HG03442 (cell line): Measurements from ENCODE around the gene PSMC2.
"Not testable (repeated sequence)": the region's sequence is repeated elsewhere in the genome, so short reads cannot be mapped to it uniquely, and the experiment has no call there.

ENCODE experiments used
- ATAC-seq: cut with Tn5 transposase; IDR thresholded peaks from one replicate; pipeline ENCODE4 v1.9.1; 2021; ENCODE audit warnings: mild to moderate bottlenecking, moderate library complexity; ENCODE audit not compliant: unreplicated experiment

Gene PSMC2

DNA sequence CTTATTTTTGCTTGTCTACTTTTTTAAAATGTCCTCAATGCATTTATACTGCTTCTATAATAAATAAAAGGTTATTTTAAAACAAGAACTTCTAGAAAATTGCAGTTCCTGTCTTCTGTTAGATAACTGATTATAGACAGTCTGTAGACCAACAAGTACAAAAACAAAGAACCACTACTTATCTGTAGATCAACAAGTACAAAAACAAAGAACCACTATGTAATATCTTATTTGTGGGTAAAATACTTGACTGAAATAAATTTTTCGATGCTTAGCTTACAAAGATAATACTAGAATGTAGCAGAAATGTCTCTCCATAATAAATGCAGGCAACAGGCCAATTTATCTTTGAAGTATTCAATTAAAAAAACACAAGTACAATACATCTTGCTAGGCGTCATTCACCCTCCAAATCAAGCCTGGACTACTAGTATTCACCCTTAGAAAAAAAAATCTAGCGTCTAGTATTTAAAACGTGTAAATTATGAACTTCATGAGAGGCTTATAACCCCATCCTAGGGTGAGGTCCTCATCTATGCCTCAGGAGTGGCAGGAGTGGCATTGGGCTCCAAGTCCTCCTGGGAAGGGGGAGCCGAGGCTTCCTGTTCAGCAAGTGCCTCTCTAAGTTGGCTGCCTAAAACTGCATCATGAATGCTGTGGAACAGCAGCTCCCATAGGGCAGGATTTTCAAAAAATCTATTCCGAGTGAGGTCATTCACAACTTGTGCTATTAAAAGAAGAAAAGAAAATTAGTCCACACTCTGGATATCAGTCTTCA lies 26.6 kb downstream of the PSMC2 start:
- no peak for ATAC-seq

GRCh38 chr7:103379270-103379975 lies 32.0 kb downstream of the PSMC2 start:
- no peak for ATAC-seq

GRCh38 chr7:103380395-103381191 lies 33.1 kb downstream of the PSMC2 start:
- no peak for ATAC-seq

GRCh38 chr7:103381280-103382031 lies 34.0 kb downstream of the PSMC2 start:
- ATAC-seq = no peak

DNA sequence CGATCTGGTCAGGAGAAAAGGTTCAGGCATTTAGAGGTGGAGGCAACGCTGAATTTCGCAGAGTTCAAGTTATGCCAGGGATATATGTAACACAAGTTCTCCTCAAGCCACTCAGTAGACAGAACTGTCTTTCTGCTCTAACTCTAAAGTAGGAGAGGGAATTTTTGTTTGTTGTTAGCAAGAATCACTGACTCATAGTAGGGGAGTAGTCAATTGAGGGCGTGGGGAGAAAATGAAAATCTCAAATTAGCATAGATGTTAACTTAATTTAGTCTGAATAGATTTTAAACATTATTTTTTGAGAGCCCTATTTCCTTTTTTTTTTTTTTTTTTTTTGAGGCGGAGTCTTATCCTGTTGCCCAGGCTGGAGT lies 34.6 kb downstream of the PSMC2 start:
- no peak for ATAC-seq

- no peak for ATAC-seq
These were observed 39.8 kb downstream of the PSMC2 start for GRCh38 chr7:103387242-103387641.

- ATAC-seq = no peak
These were observed 41.2 kb downstream of the PSMC2 start for GRCh38 chr7:103388469-103389140.

- ATAC-seq = no peak
These were observed 41.8 kb downstream of the PSMC2 start for GRCh38 chr7:103389263-103389662.

DNA sequence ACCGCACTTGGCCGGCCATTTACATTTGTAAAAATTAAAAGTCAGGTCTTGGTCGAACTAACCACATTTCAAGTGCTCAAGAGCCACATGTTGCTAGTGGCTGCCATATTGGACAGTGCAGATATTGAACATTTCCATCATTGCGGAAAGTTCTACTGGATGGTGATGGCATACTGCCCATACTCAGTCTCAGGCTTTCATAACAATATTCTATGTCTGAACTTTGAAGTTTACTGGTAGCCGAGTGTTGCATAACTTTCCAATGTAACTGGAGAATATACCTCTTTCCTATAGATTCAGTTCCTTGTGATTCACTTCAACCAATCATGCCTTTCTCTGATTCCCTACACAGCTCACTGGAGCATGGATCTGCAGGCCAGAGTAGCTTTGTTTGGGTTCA lies 43.7 kb downstream of the PSMC2 start:
- ATAC-seq = no peak

- no peak for ATAC-seq
These were observed 44.5 kb downstream of the PSMC2 start for GRCh38 chr7:103391976-103392375.

DNA sequence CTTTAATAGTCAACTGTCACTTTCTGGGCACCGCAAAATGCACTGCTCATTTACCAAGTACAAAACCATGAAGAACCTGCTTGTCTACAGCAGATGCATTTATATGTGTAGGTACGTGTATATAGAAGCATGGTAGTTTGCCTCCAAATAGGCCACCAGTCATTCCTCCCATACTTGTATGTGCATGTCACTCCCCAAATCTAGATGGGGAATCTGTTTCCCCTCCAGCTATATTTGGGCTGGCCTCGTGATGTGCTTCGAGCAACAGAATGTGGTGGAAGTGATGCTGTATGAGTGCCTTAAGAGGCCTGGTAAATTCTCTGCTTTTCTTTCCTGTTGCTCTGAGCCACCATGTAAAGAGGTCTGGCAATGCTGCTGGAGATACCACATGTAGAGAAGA lies 47.1 kb downstream of the PSMC2 start:
- no peak for ATAC-seq

- no peak for ATAC-seq
These were observed 47.6 kb downstream of the PSMC2 start for GRCh38 chr7:103395071-103395470.

DNA sequence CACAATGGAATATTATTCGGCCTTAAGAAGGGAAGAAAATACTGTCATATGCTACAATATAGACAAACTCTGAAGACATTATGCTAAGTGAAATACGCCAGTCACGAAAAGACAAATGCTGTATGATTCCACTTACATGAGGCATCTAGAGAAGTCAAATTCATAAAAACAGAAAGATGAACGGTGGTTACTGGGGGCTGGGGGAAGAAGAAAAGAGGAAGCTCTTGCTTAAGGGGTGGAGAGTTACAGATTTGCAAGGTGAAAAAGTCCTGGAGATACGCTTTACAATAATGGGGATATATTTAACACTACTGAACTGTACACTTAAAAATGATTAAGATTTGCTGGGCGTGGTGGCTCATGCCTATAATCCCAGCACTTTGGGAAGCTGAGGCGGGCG lies 49.0 kb downstream of the PSMC2 start:
- ATAC-seq = no peak

DNA sequence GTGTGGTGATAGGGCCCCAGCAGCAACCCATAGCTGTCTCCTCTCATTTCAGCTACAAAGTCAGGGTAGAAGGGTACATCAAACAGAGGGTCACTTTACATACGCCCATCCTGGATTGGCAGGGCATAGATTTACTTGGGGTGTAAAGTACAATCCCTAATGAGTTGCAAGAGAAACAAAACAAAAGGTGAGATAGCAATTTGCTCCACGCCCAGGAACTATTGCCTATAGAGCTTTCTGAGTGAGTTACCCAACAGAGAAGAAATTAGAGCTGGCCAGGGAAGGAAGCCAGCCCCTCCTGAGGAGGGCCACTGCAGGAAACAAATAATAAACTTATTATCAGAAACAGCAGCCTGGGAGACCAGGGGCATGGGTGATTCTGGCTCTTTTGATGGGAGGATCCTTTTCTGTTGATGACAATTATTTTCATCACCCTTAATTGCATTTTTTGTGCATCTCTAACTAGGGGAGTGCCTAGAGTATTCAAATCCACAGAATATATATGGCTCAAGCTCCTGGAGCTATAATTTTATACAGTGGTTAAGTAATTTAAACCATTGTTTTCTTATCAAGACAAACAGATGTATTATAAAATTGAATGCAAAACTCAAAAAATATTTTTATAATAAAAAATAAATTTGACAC lies 51.2 kb downstream of the PSMC2 start:
- ATAC-seq = no peak

DNA sequence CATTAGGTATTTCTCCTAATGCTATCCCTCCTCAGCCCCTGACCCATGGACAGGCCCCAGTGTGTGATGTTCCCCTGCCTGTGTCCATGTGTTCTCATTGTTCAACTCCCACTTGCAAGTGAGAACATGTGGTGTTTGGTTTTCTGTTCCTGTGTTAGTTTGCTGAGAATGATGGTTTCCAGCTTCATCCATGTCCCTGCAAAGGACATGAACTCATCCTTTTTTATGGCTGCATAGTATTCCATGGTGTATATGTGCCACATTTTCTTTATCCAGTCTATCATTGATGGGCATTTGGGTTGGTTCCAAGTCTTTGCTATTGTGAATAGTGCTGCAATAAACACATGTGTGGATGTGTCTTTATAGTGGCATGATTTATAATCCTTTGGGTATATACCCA lies 52.2 kb downstream of the PSMC2 start:
- ATAC-seq = not testable (repeated sequence)

GRCh38 chr7:103405789-103406613 lies 58.6 kb downstream of the PSMC2 start:
- ATAC-seq = not testable (repeated sequence)

DNA sequence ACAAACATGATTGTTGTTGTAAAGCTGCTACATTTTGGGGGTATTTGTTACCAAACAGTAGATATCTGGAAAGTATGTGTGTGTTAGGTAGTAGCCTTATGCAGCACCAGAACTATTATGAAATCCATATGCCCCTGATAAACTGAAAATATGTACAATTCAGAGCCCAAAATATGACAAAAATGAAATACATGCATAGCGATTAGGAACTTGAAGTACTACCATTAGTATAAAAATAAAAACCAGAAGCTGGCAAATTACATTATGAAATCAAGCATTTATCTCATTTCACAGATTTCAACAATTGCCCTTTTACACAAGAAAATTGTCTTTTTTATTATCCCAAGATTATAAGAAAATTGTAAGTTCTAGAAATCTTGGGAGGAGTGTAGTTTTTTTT lies 64.7 kb downstream of the PSMC2 start:
- ATAC-seq = no peak

DNA sequence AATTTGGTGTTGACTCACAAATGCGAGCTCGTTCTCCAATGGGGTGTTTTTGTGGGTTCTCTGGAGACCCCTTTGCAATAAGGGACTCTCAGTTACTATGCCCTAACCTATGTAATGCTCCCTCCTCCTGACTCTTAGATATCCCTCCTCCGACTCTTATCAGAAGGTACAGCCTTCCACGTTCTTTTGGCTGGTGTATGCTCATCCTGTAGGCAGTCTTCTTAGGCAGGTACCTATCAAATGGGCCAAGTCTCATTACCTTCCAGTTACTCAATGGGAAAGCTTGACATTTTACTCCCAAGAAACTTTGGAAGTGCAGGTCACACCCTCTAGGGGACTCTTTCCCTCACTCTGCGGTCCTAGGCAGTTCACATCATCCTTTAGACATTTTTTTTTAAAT lies 66.0 kb downstream of the PSMC2 start:
- ATAC-seq = no peak

DNA sequence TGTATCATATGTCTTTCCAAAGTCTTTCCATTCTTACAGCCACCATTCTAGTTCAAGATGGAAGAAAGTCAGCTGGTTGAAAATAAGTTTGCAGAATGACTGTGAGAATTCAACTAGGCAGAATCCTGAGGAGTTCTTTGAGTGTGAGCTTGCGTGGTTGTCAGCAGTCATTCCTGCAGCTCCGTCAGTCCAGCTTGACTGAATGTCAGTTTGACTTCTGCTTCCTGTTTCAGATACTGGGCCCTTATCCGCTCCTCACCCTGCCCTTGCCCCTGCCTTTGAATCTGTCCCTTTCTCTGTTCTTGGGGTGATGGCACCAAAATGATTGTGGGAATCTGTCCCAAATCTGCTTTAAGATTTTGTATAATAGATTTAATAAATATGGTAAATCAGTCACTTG lies 70.8 kb downstream of the PSMC2 start:
- ATAC-seq = no peak
